Liver (tissue), 3 donors: ENCODE data around the gene RBM18.

Experiments used
- CTCF ChIP-seq: fragments of 150-350 bp; IDR thresholded peaks from 2 replicates; pipeline ENCODE4 v1.5.1; 2017; ENCODE audit warnings: improper control_type of control experiment, low read depth, low read length; ENCODE audit not compliant: missing input control
- FOXA1 ChIP-seq: IDR thresholded peaks from 2 replicates; pipeline ENCODE4 v1.6.1; 2016; ENCODE audit warnings: antibody characterized with exemption
- GABPA ChIP-seq, 2 donors: IDR thresholded peaks in 1 of 2; conservative IDR thresholded peaks in 1 of 2; 2 replicates each; pipeline ENCODE4 v1.6.1; 2016; ENCODE audit warnings: antibody characterized with exemption in 2 of 2, mild to moderate bottlenecking in 1 of 2, moderate library complexity in 1 of 2
- RAD21 ChIP-seq, 2 donors: IDR thresholded peaks; 2 replicates each; pipeline ENCODE4 v1.6.1; 2016; ENCODE audit warnings: antibody characterized with exemption in 2 of 2, mild to moderate bottlenecking in 2 of 2
- RXRA ChIP-seq, 2 donors: IDR thresholded peaks; 2 replicates each; pipeline ENCODE4 v1.6.1; 2017 to 2018; ENCODE audit warnings: antibody characterized with exemption in 2 of 2, mild to moderate bottlenecking in 1 of 2
- SP1 ChIP-seq: IDR thresholded peaks from 2 replicates; pipeline ENCODE4 v1.6.1; 2018; ENCODE audit warnings: antibody characterized with exemption, mild to moderate bottlenecking
- TAF1 ChIP-seq: conservative IDR thresholded peaks from 2 replicates; pipeline ENCODE4 v1.6.1; 2016; ENCODE audit warnings: antibody characterized with exemption, mild to moderate bottlenecking
- YY1 ChIP-seq: IDR thresholded peaks from 2 replicates; pipeline ENCODE4 v1.6.1; 2016; ENCODE audit warnings: antibody characterized with exemption, mild to moderate bottlenecking
- TF ChIP-seq, protein P1 (sequence below): IDR thresholded peaks from 2 replicates; pipeline ENCODE4 v1.6.1; 2016; ENCODE audit warnings: antibody characterized with exemption, mild to moderate bottlenecking
- TF ChIP-seq, protein P2 (sequence below): IDR thresholded peaks from 2 replicates; pipeline ENCODE4 v1.6.1; 2016; ENCODE audit warnings: antibody characterized with exemption
- TF ChIP-seq, protein P3 (sequence below): IDR thresholded peaks from 2 replicates; pipeline ENCODE4 v1.6.1; 2016; ENCODE audit warnings: antibody characterized with exemption
- donor health status: healthy.
- donor health status: healthy.

GRCh38 chr9:122226142-122226757 lies 38.4 kb downstream of the RBM18 start:
- no peak for TF ChIP-seq CTCF
- TF ChIP-seq, protein P1, sequence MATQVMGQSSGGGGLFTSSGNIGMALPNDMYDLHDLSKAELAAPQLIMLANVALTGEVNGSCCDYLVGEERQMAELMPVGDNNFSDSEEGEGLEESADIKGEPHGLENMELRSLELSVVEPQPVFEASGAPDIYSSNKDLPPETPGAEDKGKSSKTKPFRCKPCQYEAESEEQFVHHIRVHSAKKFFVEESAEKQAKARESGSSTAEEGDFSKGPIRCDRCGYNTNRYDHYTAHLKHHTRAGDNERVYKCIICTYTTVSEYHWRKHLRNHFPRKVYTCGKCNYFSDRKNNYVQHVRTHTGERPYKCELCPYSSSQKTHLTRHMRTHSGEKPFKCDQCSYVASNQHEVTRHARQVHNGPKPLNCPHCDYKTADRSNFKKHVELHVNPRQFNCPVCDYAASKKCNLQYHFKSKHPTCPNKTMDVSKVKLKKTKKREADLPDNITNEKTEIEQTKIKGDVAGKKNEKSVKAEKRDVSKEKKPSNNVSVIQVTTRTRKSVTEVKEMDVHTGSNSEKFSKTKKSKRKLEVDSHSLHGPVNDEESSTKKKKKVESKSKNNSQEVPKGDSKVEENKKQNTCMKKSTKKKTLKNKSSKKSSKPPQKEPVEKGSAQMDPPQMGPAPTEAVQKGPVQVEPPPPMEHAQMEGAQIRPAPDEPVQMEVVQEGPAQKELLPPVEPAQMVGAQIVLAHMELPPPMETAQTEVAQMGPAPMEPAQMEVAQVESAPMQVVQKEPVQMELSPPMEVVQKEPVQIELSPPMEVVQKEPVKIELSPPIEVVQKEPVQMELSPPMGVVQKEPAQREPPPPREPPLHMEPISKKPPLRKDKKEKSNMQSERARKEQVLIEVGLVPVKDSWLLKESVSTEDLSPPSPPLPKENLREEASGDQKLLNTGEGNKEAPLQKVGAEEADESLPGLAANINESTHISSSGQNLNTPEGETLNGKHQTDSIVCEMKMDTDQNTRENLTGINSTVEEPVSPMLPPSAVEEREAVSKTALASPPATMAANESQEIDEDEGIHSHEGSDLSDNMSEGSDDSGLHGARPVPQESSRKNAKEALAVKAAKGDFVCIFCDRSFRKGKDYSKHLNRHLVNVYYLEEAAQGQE, result no peak
- TF ChIP-seq FOXA1, result no peak
- TF ChIP-seq, protein P2, sequence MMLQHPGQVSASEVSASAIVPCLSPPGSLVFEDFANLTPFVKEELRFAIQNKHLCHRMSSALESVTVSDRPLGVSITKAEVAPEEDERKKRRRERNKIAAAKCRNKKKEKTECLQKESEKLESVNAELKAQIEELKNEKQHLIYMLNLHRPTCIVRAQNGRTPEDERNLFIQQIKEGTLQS, result no peak
- TF ChIP-seq RAD21 (IDR thresholded peaks at IDR 0.05), result no peak
- TF ChIP-seq RXRA (IDR thresholded peaks at IDR 0.05), result no peak
- TF ChIP-seq YY1, result no peak
- TF ChIP-seq, protein P3, sequence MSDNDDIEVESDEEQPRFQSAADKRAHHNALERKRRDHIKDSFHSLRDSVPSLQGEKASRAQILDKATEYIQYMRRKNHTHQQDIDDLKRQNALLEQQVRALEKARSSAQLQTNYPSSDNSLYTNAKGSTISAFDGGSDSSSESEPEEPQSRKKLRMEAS, result no peak
- no peak for TF ChIP-seq GABPA (IDR thresholded peaks at IDR 0.05 in 1 of 2, conservative IDR thresholded peaks at IDR 0.05 in 1 of 2)
- no peak for TF ChIP-seq TAF1
- no peak for TF ChIP-seq SP1
